Stimulated activated naive CD4-positive, alpha-beta T cell treated with Interleukin-2 at 50 U/mL for 16 hours (primary cell): ENCODE data around the gene RTN4R.
"Not testable (repeated sequence)": the region's sequence is repeated elsewhere in the genome, so short reads cannot be mapped to it uniquely, and the experiment has no call there.

Experiments used
- DNase-seq: peaks from one replicate; lab custom pipeline; 2025; lab: John Stamatoyannopoulos, UW

The RTN4R gene

GRCh38 chr22:20305894-20306645, 38.0 kb upstream of the RTN4R start:
- DNase-seq, result no peak

GRCh38 chr22:20305230-20305893, 37.2 kb upstream of the RTN4R start:
- not testable (repeated sequence) for DNase-seq

- no peak for DNase-seq
Measured at GRCh38 chr22:20304646-20305045, 36.5 kb upstream of the RTN4R start.

- DNase-seq, result not testable (repeated sequence)
Measured at GRCh38 chr22:20303229-20303534, 35.1 kb upstream of the RTN4R start.

- no peak for DNase-seq
Measured at GRCh38 chr22:20302438-20303228, 34.5 kb upstream of the RTN4R start.

- no peak for DNase-seq
Measured at GRCh38 chr22:20299746-20300136, 31.6 kb upstream of the RTN4R start.

GRCh38 chr22:20298803-20299745, 31.0 kb upstream of the RTN4R start:
- peak; percentile 93 for DNase-seq

GRCh38 chr22:20298110-20298802, 30.1 kb upstream of the RTN4R start:
- DNase-seq, result no peak

- DNase-seq, result no peak
Measured at GRCh38 chr22:20297414-20298109, 29.4 kb upstream of the RTN4R start.

GRCh38 chr22:20296598-20296997, 28.5 kb upstream of the RTN4R start:
- DNase-seq, result no peak

GRCh38 chr22:20295262-20296064, 27.3 kb upstream of the RTN4R start:
- DNase-seq, result no peak

- DNase-seq, result no peak
Measured at GRCh38 chr22:20292673-20293232, 24.6 kb upstream of the RTN4R start.

- DNase-seq, result no peak
Measured at GRCh38 chr22:20292108-20292507, 24.0 kb upstream of the RTN4R start.

GRCh38 chr22:20291604-20292063, 23.5 kb upstream of the RTN4R start:
- DNase-seq, result no peak

GRCh38 chr22:20291249-20291586, 23.1 kb upstream of the RTN4R start:
- DNase-seq, result no peak

- DNase-seq, result no peak
Measured at GRCh38 chr22:20290578-20291248, 22.6 kb upstream of the RTN4R start.

- DNase-seq, result no peak
Measured at GRCh38 chr22:20290045-20290392, 21.9 kb upstream of the RTN4R start.

- not testable (repeated sequence) for DNase-seq
Measured at GRCh38 chr22:20289182-20290044, 21.3 kb upstream of the RTN4R start.
